K562 (cell line): Measurements from ENCODE around the gene SUMF1. TPM values are rescaled to one million over a fixed set of nuclear protein-coding genes. Genes with fewer than 3 reads are reported as not detected.

Experiments
- ETV6 ChIP-seq, 3 experiments: fragments of 150-350 bp in 1 of 3; sonication (generic) in 1 of 3; formaldehyde crosslinking in 1 of 3; IDR thresholded peaks; 2 replicates each; pipeline versions ENCODE4 v1.6.1 to v1.8.0; 2014 to 2022; ENCODE audit warnings: borderline replicate concordance in 2 of 3, low read depth in 2 of 3, antibody characterized with exemption in 1 of 3, low read length in 1 of 3, mild to moderate bottlenecking in 1 of 3, missing genetic modification reagents in 1 of 3
- FOXJ3 ChIP-seq: sonication (generic); formaldehyde crosslinking; IDR thresholded peaks from 2 replicates; pipeline ENCODE4 v1.4.0; 2020; ENCODE audit warnings: mild to moderate bottlenecking, missing genetic modification reagents
- MXI1 ChIP-seq: IDR thresholded peaks from 2 replicates; pipeline ENCODE4 v1.6.1; 2011; ENCODE audit warnings: low read depth, mild to moderate bottlenecking, improper control_type of control experiment, low read length
- NFXL1 ChIP-seq: fragments of 450-650 bp; formaldehyde crosslinking; IDR thresholded peaks from 2 replicates; pipeline ENCODE4 v1.4.0; 2021; ENCODE audit warnings: mild to moderate bottlenecking
- SLC30A9 ChIP-seq: fragments of 250-450 bp; sonication (Bioruptor Pico); IDR thresholded peaks from 2 replicates; pipeline ENCODE4 v1.8.0; 2022; ENCODE audit warnings: mild to moderate bottlenecking, moderate library complexity
- SRF ChIP-seq, 2 experiments: fragments of 250-450, 450-650 bp in 1 of 2; sonication (Bioruptor Pico) in 1 of 2; sonication (generic) in 1 of 2; formaldehyde crosslinking; IDR thresholded peaks; 2 replicates each; pipeline versions ENCODE4 v1.5.0 to v1.5.1; 2020 to 2022; ENCODE audit warnings: mild to moderate bottlenecking in 1 of 2, missing genetic modification reagents in 1 of 2
- TBL1XR1 ChIP-seq, 2 experiments: IDR thresholded peaks; 2 replicates each; pipeline ENCODE4 v1.6.1; 2012; ENCODE audit warnings: improper control_type of control experiment in 2 of 2, low read length in 2 of 2, mild to moderate bottlenecking in 1 of 2
- TCF7 ChIP-seq: sonication (generic); IDR thresholded peaks from 2 replicates; pipeline ENCODE4 v1.6.1; 2016; ENCODE audit warnings: antibody characterized with exemption, borderline replicate concordance
- ZFP36 ChIP-seq: fragments of 150-350 bp; IDR thresholded peaks from 2 replicates; pipeline ENCODE4 v1.6.1; 2018; ENCODE audit warnings: low read length, low read depth; ENCODE audit not compliant: partially characterized antibody
- ZFX ChIP-seq: sonication (generic); formaldehyde crosslinking; IDR thresholded peaks from 2 replicates; pipeline ENCODE4 v1.8.0; 2022; ENCODE audit warnings: mild to moderate bottlenecking, missing genetic modification reagents, moderate library complexity
- polyA plus RNA-seq, 8 experiments: library from polyadenylated mRNA; depleted of rRNA in 4 of 8; stranded (reverse) in 5 of 8; unstranded in 3 of 8; fragments of >200 nt; fragmentation: Nextera tagmentation in 2 of 8; fragmentation: Illumina TruSeq in 1 of 8; extraction: Ambion mirVana in 2 of 8; extraction: Trizol in 1 of 8; gene quantifications; 2 replicates each; pipeline versions ENCODE4 v1.2.1 to v1.2.3, GENCODE V29; 2011 to 2014; ENCODE audit warnings: inconsistent platforms in 1 of 8, missing spikeins in 1 of 8
- total RNA-seq, 7 experiments: library from RNA; depleted of rRNA in 6 of 7; stranded (reverse); fragments of >200 nt in 6 of 7; fragmentation: Illumina TruSeq in 2 of 7; extraction: Trizol in 2 of 7; gene quantifications; 2 replicates each; pipeline versions ENCODE4 v1.2.1 to v1.2.3, GENCODE V29; 2011 to 2021; ENCODE audit warnings: low replicate concordance in 1 of 7
- TF ChIP-seq, protein P1 (sequence below): sonication (generic); formaldehyde crosslinking; IDR thresholded peaks from 2 replicates; pipeline ENCODE4 v1.8.0; 2022; ENCODE audit warnings: mild to moderate bottlenecking, missing genetic modification reagents
- TF ChIP-seq, protein P2 (sequence below), 2 experiments: fragments of 450-650 bp; formaldehyde crosslinking in 1 of 2; IDR thresholded peaks; 2 replicates each; pipeline versions ENCODE4 v1.4.0 to v1.6.1; 2014 to 2020; ENCODE audit warnings: mild to moderate bottlenecking in 2 of 2, borderline replicate concordance in 1 of 2, low read depth in 1 of 2
- TF ChIP-seq, protein P3 (sequence below), 2 experiments: fragments of 450-650 bp in 1 of 2; sonication (generic) in 1 of 2; formaldehyde crosslinking in 1 of 2; IDR thresholded peaks in 1 of 2; conservative IDR thresholded peaks in 1 of 2; 2 replicates each; pipeline versions ENCODE4 v1.6.1 to v1.8.1; 2016 to 2023; ENCODE audit warnings: mild to moderate bottlenecking in 2 of 2, moderate library complexity in 2 of 2, inconsistent platforms in 1 of 2, missing genetic modification reagents in 1 of 2
- TF ChIP-seq, protein P4 (sequence below): fragments of 250-450 bp; sonication (Bioruptor Pico); IDR thresholded peaks from 2 replicates; pipeline ENCODE4 v1.5.0; 2021

SUMF1 gene
- total and polyA plus RNA-seq, 9 of the 15 experiments (the other 6 are each of a cell fraction or from before 2014, with no cell fraction given): 1.3 to 7.4 (median 4.2) TPM

DNA sequence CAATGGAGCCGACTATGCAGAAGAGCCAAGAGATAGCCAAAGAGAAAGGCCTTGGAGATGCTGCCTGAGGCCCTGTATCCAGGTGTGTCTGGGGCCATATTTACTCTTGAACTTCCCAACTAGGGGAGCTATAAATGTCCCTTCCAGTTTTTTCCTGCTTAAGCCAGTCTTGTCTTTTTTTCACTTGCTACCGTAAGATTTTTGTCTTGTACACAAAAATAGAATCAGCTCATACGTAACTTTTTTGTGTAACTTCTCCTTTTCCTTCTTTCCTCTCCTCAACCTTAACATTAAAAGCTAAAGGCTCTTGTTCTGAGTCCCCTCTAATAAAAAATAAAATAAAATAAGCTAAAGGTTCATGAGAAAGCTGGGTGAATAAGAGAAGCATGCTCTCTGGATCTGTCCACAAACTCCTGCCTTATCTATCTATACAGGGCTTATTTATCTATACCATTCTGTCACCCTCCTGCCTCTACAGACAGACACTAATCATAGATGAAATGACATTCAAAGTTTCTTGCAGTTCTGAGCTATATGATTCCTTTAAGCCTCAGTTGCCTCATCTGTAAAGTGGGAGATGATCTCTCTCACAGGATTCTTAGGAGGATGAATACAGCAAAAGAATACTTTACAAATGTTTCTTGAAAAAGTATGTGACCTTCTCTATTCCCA lies 4.6 kb downstream of the SUMF1 start (continued):
- TF ChIP-seq ETV6 (IDR thresholded peaks at IDR 0.05; ENCODE audit: borderline replicate concordance in 1 of 2, low read depth in 2 of 2, low read length in 1 of 2) (no peak), ETV6 (CRISPR knock-in tag; IDR thresholded peaks at IDR 0.05; ENCODE audit: borderline replicate concordance) (no peak), ZFX (CRISPR knock-in tag) (0 out of 2 replicates have a peak, but pooled peaks have one; percentile 2), FOXJ3 (CRISPR knock-in tag) (no peak), ZFP36 (no peak), MXI1 (no peak), TCF7 (no peak), SRF (CRISPR knock-in tag; IDR thresholded peaks at IDR 0.05) (no peak), NFXL1 (no peak), TBL1XR1 (IDR thresholded peaks at IDR 0.05; ENCODE audit: low read length in 2 of 2) (no peak), SLC30A9 (CRISPR knock-in tag) (no peak)
- TF ChIP-seq, protein P1, sequence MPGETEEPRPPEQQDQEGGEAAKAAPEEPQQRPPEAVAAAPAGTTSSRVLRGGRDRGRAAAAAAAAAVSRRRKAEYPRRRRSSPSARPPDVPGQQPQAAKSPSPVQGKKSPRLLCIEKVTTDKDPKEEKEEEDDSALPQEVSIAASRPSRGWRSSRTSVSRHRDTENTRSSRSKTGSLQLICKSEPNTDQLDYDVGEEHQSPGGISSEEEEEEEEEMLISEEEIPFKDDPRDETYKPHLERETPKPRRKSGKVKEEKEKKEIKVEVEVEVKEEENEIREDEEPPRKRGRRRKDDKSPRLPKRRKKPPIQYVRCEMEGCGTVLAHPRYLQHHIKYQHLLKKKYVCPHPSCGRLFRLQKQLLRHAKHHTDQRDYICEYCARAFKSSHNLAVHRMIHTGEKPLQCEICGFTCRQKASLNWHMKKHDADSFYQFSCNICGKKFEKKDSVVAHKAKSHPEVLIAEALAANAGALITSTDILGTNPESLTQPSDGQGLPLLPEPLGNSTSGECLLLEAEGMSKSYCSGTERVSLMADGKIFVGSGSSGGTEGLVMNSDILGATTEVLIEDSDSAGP (CRISPR knock-in tag): no peak
- TF ChIP-seq, protein P2, sequence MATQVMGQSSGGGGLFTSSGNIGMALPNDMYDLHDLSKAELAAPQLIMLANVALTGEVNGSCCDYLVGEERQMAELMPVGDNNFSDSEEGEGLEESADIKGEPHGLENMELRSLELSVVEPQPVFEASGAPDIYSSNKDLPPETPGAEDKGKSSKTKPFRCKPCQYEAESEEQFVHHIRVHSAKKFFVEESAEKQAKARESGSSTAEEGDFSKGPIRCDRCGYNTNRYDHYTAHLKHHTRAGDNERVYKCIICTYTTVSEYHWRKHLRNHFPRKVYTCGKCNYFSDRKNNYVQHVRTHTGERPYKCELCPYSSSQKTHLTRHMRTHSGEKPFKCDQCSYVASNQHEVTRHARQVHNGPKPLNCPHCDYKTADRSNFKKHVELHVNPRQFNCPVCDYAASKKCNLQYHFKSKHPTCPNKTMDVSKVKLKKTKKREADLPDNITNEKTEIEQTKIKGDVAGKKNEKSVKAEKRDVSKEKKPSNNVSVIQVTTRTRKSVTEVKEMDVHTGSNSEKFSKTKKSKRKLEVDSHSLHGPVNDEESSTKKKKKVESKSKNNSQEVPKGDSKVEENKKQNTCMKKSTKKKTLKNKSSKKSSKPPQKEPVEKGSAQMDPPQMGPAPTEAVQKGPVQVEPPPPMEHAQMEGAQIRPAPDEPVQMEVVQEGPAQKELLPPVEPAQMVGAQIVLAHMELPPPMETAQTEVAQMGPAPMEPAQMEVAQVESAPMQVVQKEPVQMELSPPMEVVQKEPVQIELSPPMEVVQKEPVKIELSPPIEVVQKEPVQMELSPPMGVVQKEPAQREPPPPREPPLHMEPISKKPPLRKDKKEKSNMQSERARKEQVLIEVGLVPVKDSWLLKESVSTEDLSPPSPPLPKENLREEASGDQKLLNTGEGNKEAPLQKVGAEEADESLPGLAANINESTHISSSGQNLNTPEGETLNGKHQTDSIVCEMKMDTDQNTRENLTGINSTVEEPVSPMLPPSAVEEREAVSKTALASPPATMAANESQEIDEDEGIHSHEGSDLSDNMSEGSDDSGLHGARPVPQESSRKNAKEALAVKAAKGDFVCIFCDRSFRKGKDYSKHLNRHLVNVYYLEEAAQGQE (IDR thresholded peaks at IDR 0.05; ENCODE audit: borderline replicate concordance): peak; percentile 55
- TF ChIP-seq, protein P2 (CRISPR knock-in tag; IDR thresholded peaks at IDR 0.05; ENCODE audit: low read depth): no peak
- TF ChIP-seq, protein P3, sequence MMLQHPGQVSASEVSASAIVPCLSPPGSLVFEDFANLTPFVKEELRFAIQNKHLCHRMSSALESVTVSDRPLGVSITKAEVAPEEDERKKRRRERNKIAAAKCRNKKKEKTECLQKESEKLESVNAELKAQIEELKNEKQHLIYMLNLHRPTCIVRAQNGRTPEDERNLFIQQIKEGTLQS (IDR thresholded peaks at IDR 0.05): no peak
- TF ChIP-seq, protein P3 (CRISPR knock-in tag; conservative IDR thresholded peaks at IDR 0.05): no peak
- TF ChIP-seq, protein P4, sequence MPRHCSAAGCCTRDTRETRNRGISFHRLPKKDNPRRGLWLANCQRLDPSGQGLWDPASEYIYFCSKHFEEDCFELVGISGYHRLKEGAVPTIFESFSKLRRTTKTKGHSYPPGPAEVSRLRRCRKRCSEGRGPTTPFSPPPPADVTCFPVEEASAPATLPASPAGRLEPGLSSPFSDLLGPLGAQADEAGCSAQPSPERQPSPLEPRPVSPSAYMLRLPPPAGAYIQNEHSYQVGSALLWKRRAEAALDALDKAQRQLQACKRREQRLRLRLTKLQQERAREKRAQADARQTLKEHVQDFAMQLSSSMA (CRISPR knock-in tag): no peak
